HG02981 (cell line): ENCODE measurements around the gene WDR5.
A peak's percentile ranks its signal among the peaks of the same experiment; 100 is the strongest.
"Not testable (repeated sequence)": the region's sequence is repeated elsewhere in the genome, so short reads cannot be mapped to it uniquely, and the experiment has no call there.

Source experiments
- ATAC-seq: cut with Tn5 transposase; IDR thresholded peaks from one replicate; pipeline ENCODE4 v1.9.1; 2021; ENCODE audit warnings: mild to moderate bottlenecking, moderate library complexity; ENCODE audit not compliant: unreplicated experiment

The WDR5 gene

GRCh38 chr9:134135343-134136117, at the start of gene WDR5:
Gene WDR5, plus strand, starts transcription at chr9:134136082. Its CDS starts 3,796 bp downstream, at chr9:134139878.
- peak; percentile 60 for ATAC-seq

GRCh38 chr9:134088063-134088725, 47.7 kb upstream of the WDR5 start:
- no peak for ATAC-seq

- no peak for ATAC-seq
These were observed 45.9 kb upstream of the WDR5 start for GRCh38 chr9:134089972-134090371.

- ATAC-seq, result no peak
These were observed 36.6 kb upstream of the WDR5 start for GRCh38 chr9:134099123-134099761.

GRCh38 chr9:134100040-134100439, 35.8 kb upstream of the WDR5 start:
- no peak for ATAC-seq

GRCh38 chr9:134101133-134101532, 34.7 kb upstream of the WDR5 start:
- ATAC-seq, result not testable (repeated sequence)

GRCh38 chr9:134101623-134102149, 34.2 kb upstream of the WDR5 start:
- ATAC-seq, result no peak

- no peak for ATAC-seq
These were observed 32.4 kb upstream of the WDR5 start for GRCh38 chr9:134103391-134103998.

GRCh38 chr9:134111064-134111463, 24.8 kb upstream of the WDR5 start:
- ATAC-seq, result no peak

- no peak for ATAC-seq
These were observed 23.3 kb upstream of the WDR5 start for GRCh38 chr9:134112561-134112960.

GRCh38 chr9:134118972-134119371, 16.9 kb upstream of the WDR5 start:
- ATAC-seq, result not testable (repeated sequence)

- ATAC-seq, result no peak
These were observed 12.1 kb upstream of the WDR5 start for GRCh38 chr9:134123764-134124128.

GRCh38 chr9:134125413-134126095, 10.3 kb upstream of the WDR5 start:
- no peak for ATAC-seq

GRCh38 chr9:134126373-134126772, 9.5 kb upstream of the WDR5 start:
- ATAC-seq, result no peak

GRCh38 chr9:134127065-134127580, 8.8 kb upstream of the WDR5 start:
- ATAC-seq, result no peak

GRCh38 chr9:134127616-134128015, 8.3 kb upstream of the WDR5 start:
- no peak for ATAC-seq

GRCh38 chr9:134128727-134129679, 6.9 kb upstream of the WDR5 start:
- ATAC-seq, result no peak

- ATAC-seq, result no peak
These were observed 5.1 kb upstream of the WDR5 start for GRCh38 chr9:134130503-134131375.
